Measurements from ENCODE around the gene IFNGR1. TPM values are rescaled to one million over a fixed set of nuclear protein-coding genes. Genes with fewer than 3 reads are reported as not detected.
A peak's percentile ranks its signal among the peaks of the same experiment; 100 is the strongest.

Gene IFNGR1
- total and polyA plus RNA-seq, 10 of the 15 experiments (the other 5 are each of a cell fraction or from before 2014, with no cell fraction given): 89.0 to 296 (median 138) TPM

DNA sequence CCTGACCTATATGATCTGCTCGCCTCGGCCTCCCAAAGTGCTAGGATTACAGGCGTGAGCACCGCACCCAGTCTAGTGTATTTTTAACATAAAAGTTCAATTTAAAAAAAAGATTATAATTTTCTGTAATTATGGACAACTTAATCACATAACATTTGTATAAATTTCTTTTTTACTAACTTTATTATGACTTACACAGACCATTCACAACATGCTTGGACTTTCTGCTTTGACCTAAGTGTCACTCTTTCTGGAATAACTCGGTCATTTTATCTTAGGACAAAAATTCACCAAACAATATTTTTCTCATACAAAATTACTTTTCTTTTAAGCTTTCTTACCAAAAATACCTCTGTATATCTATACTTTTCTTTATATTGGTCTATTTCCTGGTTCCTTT lies 30.3 kb downstream of the IFNGR1 start:
- intact Hi-C loops (cut with micrococcal nuclease; ENCODE audit: unreplicated experiment): no loop called here
- CTCF ChIA-PET: interaction anchor here (0.6 to 1.0 kb wide), 2 partner anchors 12 to 22 kb away, joined by 3 read pairs; no protein-coding TSS in a partner anchor
- no peak overlapping the region for H3K4me2 ChIP-seq (ENCODE audit: control insufficient read depth, insufficient read depth)

More for the DNA sequence above, 30.3 kb downstream of the IFNGR1 start:
- 89% methylated on average over 5 of the region's 5 CpGs for WGBS (ENCODE audit: insufficient coverage, insufficient replicate concordance, low lambda C conversion rate, missing lambda C conversion rate)
- Histone ChIP-seq H3K27ac (ENCODE audit: control insufficient read depth, insufficient read depth) (no peak overlapping the region), H3K4me3 (no peak overlapping the region), H3K4me1 (ENCODE audit: control insufficient read depth, insufficient read depth, low read length) (no peaks in the 10 kb centered on the region), H3K79me2 (ENCODE audit: control insufficient read depth, insufficient read depth, low read length) (no peaks in the 10 kb centered on the region), H3K9me3 (replicated peaks; ENCODE audit: control insufficient read depth, insufficient read depth, low read length) (peaks cover 14% of the 10 kb centered on the region), H2AFZ (ENCODE audit: control insufficient read depth, low read depth, low read length) (no peak overlapping the region), H4K20me1 (ENCODE audit: control insufficient read depth, insufficient read depth) (no peaks in the 10 kb centered on the region), H3K36me3 (ENCODE audit: control insufficient read depth in 2 of 2, insufficient read depth in 2 of 2, low read length in 1 of 2) (no peaks in the 10 kb centered on the region), H3K9ac (ENCODE audit: control insufficient read depth, insufficient read depth, low read length) (no peak overlapping the region), H3K27me3 (replicated peaks in 1 of 2; ENCODE audit: control insufficient read depth in 2 of 2, insufficient read depth in 2 of 2, low read length in 1 of 2) (no peaks in the 10 kb centered on the region)
- SMC1A ChIA-PET (ENCODE audit: uncharacterized antibody, unreplicated experiment): interaction anchor here (1.0 to 2.9 kb wide), 4 partner anchors 9 to 17 kb away, joined by 3 to 8 read pairs (median 4); no protein-coding TSS in a partner anchor
- no peak for FAIRE-seq
- TF ChIP-seq EP300 (IDR thresholded peaks at IDR 0.05; ENCODE audit: borderline replicate concordance in 1 of 2, control insufficient read depth in 1 of 2, low read depth in 2 of 2, low read length in 2 of 2) (no peak), YY1 (IDR thresholded peaks at IDR 0.05; ENCODE audit: low read depth, low read length) (no peak), TCF7 (IDR thresholded peaks at IDR 0.05; ENCODE audit: borderline replicate concordance) (no peak), TCF3 (IDR thresholded peaks at IDR 0.05; ENCODE audit: borderline replicate concordance, insufficient read depth, low read depth, low read length) (no peak), GATAD2B (conservative IDR thresholded peaks at IDR 0.05; ENCODE audit: low read depth) (no peak)
- TF ChIP-seq, protein P1, sequence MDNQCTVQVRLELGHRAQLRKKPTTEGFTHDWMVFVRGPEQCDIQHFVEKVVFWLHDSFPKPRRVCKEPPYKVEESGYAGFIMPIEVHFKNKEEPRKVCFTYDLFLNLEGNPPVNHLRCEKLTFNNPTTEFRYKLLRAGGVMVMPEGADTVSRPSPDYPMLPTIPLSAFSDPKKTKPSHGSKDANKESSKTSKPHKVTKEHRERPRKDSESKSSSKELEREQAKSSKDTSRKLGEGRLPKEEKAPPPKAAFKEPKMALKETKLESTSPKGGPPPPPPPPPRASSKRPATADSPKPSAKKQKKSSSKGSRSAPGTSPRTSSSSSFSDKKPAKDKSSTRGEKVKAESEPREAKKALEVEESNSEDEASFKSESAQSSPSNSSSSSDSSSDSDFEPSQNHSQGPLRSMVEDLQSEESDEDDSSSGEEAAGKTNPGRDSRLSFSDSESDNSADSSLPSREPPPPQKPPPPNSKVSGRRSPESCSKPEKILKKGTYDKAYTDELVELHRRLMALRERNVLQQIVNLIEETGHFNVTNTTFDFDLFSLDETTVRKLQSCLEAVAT (IDR thresholded peaks at IDR 0.05): no peak
- TF ChIP-seq, protein P2, sequence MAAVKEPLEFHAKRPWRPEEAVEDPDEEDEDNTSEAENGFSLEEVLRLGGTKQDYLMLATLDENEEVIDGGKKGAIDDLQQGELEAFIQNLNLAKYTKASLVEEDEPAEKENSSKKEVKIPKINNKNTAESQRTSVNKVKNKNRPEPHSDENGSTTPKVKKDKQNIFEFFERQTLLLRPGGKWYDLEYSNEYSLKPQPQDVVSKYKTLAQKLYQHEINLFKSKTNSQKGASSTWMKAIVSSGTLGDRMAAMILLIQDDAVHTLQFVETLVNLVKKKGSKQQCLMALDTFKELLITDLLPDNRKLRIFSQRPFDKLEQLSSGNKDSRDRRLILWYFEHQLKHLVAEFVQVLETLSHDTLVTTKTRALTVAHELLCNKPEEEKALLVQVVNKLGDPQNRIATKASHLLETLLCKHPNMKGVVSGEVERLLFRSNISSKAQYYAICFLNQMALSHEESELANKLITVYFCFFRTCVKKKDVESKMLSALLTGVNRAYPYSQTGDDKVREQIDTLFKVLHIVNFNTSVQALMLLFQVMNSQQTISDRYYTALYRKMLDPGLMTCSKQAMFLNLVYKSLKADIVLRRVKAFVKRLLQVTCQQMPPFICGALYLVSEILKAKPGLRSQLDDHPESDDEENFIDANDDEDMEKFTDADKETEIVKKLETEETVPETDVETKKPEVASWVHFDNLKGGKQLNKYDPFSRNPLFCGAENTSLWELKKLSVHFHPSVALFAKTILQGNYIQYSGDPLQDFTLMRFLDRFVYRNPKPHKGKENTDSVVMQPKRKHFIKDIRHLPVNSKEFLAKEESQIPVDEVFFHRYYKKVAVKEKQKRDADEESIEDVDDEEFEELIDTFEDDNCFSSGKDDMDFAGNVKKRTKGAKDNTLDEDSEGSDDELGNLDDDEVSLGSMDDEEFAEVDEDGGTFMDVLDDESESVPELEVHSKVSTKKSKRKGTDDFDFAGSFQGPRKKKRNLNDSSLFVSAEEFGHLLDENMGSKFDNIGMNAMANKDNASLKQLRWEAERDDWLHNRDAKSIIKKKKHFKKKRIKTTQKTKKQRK (IDR thresholded peaks at IDR 0.05; ENCODE audit: low read depth, low read length): peak; percentile 56; the same call in 1 of the 2 replicates
- DNase-seq (ENCODE audit: low read depth, low spot score): no peak
- no peak for ATAC-seq
- in situ Hi-C loops (cut with MboI): no loop called here
- RAD21 ChIA-PET (ENCODE audit: unreplicated experiment): no interaction called here
- POLR2A ChIA-PET: interaction anchor here (0.6 to 1.3 kb wide), 2 partner anchors 10 to 21 kb away, joined by 3 read pairs; no protein-coding TSS in a partner anchor
- BruUV-seq (replicated peaks): no TSS peak

Measured in GM12878 (cell line).